Neuron (in vitro differentiated cells): Measurements from ENCODE around the gene COL5A3.
A peak's percentile ranks its signal among the peaks of the same experiment; 100 is the strongest.
"Not testable (repeated sequence)": the region's sequence is repeated elsewhere in the genome, so short reads cannot be mapped to it uniquely, and the experiment has no call there.

ENCODE experiments used
- H2AFZ ChIP-seq: one replicate; pipeline ENCODE4 v1.6.1; 2013; ENCODE audit warnings: low read depth, mild to moderate bottlenecking, inconsistent platforms, low read length, moderate library complexity
- H3K27me3 ChIP-seq: one replicate; pipeline ENCODE4 v1.6.1; 2013; ENCODE audit warnings: low read length; ENCODE audit not compliant: insufficient read depth
- H3K36me3 ChIP-seq: one replicate; pipeline ENCODE4 v1.6.1; 2013; ENCODE audit warnings: low read length; ENCODE audit not compliant: insufficient read depth
- H3K4me1 ChIP-seq: one replicate; pipeline ENCODE4 v1.6.1; 2013; ENCODE audit warnings: low read length; ENCODE audit not compliant: insufficient read depth
- H3K4me3 ChIP-seq: 2 replicates; pipeline ENCODE4 v1.5.1; 2013; ENCODE audit warnings: mild to moderate bottlenecking, low read length, moderate library complexity
- H3K9me3 ChIP-seq: one replicate; pipeline ENCODE4 v1.6.1; 2013; ENCODE audit warnings: low read length

The COL5A3 gene

GRCh38 chr19:9956956-9957355 is 53.3 kb downstream of the COL5A3 start:
- no peaks in the 10 kb centered on the region for H3K36me3 ChIP-seq
- no peak overlapping the region for H3K4me3 ChIP-seq
- no peaks in the 10 kb centered on the region for H3K9me3 ChIP-seq
- H2AFZ ChIP-seq, result no peak overlapping the region
- H3K27me3 ChIP-seq, result peaks cover 2% of the 10 kb centered on the region
- H3K4me1 ChIP-seq, result no peaks in the 10 kb centered on the region

DNA sequence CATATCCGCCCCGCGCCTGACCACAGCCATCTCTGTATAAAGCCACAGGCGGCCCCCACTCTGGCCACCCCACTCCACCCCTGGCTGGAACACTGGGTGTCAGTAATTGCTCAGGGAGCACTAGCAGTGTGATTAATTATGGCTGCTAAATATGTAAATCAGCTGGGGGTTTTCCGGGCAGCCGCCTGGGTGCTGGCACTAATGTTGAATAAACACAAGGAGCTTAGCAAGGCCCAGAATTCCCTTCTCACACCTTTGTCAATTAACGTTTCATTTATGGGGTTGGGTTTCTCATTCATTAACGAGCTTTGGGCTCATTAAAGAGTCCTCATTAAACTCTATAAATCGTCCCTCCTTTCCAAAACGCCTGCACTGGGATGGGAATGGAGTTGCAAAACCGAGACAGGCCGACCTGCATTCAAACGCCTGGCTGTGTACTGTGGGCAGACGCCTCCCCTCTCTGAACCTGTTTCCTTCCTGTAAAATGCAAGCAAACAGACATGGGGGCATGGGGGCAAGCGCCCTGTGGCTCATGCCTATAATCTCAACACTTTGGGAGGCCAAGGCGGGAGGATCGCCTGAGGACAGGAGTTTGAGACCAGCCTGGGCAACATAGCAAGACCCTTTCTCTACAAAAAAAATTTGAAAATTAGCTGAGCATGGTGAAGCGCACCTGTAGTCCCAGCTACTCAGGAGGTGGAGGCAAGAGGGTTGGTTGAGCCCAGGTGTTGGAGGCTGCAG is 56.3 kb downstream of the COL5A3 start:
- Histone ChIP-seq H3K9me3 (no peaks in the 10 kb centered on the region), H3K4me1 (no peaks in the 10 kb centered on the region), H3K4me3 (no peak overlapping the region), H3K36me3 (no peaks in the 10 kb centered on the region), H3K27me3 (peaks cover 2% of the 10 kb centered on the region), H2AFZ (no peak overlapping the region)

DNA sequence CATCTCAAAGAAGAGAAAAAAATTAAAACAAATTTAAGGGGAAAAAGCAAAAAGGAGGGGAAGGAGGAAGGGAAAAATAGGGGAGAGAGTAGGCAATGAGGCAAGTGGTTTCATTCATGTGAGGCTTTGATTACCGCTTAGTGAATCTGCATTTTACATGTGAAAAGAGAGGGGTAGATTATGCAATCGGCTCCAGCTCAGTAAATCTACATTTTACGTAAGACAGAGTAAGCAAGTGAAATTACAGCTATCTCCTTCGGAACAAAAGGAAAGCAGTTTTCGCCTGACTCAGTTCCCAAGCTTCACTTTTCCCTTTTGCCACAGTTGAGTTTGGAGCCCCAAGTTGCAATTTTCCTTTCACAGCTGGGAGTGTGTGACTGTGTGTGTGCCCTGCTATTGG is 58.0 kb downstream of the COL5A3 start:
- H3K9me3 ChIP-seq, result no peaks in the 10 kb centered on the region
- no peaks in the 10 kb centered on the region for H3K4me1 ChIP-seq
- H3K27me3 ChIP-seq, result peaks cover 2% of the 10 kb centered on the region
- no peak overlapping the region for H2AFZ ChIP-seq
- no peaks in the 10 kb centered on the region for H3K36me3 ChIP-seq
- H3K4me3 ChIP-seq, result no peak overlapping the region

DNA sequence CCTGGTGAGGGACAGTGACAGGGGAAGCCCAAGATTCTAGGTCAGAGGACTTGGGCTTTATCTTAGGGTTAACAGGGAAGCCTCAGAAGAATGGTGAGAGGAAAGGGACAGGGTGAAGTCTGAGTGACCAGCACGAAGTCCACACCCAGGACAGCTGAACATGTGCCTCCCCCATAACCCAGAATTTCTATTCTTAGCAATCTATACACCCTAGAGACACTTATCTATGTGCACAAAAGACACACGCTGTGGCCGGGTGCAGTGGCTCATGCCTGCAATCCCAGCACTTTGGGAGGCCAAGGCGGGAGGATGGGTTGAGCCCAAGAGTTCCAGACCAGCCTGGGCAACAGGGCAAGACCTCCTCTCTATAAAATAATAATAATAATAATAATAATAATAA is 62.9 kb downstream of the COL5A3 start:
- H3K27me3 ChIP-seq, result peaks cover 1% of the 10 kb centered on the region
- H3K4me1 ChIP-seq, result peaks cover 5% of the 10 kb centered on the region
- no peaks in the 10 kb centered on the region for H3K36me3 ChIP-seq
- no peaks in the 10 kb centered on the region for H3K9me3 ChIP-seq
- H3K4me3 ChIP-seq, result no peak overlapping the region
- no peak overlapping the region for H2AFZ ChIP-seq

DNA sequence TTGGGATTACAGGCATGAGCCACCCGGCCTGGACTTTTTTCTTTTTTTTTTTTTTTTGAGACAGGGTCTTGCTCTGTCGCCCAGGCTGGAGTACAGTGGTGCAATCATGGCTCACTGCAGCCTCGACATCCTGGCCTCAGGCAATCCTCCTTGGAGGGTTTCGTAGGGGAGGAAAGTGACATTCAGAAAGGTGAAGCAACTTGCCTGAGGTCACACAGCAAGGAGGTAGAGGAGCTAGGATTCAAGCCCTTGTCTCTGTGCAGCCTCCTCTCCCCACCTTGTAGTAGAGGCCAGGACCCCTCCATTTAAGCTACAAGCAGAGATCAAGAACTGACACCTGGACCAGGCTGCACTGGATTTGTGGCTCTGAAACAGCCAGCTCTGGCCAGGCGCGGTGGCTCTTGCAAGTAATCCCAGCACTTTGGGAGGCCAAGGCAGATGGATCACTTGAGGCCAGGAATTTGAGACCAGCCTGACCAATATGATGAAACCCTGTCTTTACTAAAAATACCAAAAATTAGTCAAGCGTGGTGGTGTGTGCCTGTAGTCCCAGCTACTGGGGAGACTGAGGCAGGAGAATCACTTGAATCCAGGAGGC is 63.7 kb downstream of the COL5A3 start:
- H3K36me3 ChIP-seq, H3K4me3 ChIP-seq, H2AFZ ChIP-seq, H3K27me3 ChIP-seq, H3K4me1 ChIP-seq, H3K9me3 ChIP-seq: not testable (repeated sequence)

DNA sequence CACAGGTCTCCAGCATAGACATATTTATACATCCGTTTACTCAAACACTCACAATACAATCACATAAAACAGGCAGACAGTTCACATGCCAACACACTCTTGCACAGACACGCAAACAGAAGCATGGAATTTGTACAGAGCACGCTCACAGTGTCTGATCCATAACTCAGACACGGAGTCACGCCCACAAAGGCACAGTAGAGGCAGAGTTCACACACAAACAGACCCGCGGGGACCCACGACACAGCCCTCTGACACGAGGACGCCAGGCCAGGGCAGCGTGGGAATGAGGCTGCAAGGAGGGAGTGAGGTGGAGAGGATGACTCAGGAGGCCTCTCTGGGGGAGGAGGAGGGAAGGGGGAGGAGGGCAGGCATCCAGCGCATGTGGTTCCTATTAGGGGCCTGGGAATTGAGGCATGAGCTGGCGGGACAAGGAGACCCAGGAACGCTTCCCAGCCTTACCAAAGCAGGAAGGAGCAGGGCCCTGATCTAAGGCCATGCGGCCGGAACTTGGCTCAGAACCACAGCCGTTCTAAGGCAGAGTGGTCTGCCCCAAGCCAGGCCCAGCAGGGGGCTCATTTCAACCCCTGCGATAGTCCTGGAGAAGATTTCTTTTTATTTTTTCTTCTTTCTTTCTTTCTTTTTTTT is 64.9 kb downstream of the COL5A3 start:
- Histone ChIP-seq H3K36me3 (no peaks in the 10 kb centered on the region), H3K27me3 (no peaks in the 10 kb centered on the region), H3K9me3 (peaks cover 2% of the 10 kb centered on the region), H2AFZ (no peak overlapping the region), H3K4me3 (no peak overlapping the region), H3K4me1 (peaks cover 5% of the 10 kb centered on the region)

- Histone ChIP-seq H3K9me3 (peaks cover 2% of the 10 kb centered on the region), H3K4me3 (no peak overlapping the region), H3K4me1 (peaks cover 5% of the 10 kb centered on the region)
Observed at GRCh38 chr19:9943744-9944143, 66.6 kb downstream of the COL5A3 start.

DNA sequence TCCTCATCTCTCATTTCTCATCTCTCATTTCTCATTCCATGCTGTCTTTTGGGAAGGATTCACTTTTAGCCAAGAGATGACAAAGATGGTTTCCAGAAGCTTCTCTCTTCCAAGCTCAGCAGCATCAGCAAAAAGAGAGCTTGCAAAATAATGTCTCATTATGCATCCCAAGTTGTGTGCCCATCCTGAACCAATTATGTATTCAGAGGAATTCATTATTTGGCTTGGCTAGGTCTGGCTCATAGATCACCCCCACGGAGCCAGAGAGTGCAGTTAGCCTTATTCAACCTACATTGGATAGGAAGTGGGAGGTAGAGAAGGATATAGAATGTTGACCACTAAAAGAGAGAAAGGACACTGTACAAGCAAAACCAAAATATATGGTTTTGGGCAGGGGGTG is 68.6 kb downstream of the COL5A3 start:
- Histone ChIP-seq H3K4me1 (peaks cover 7% of the 10 kb centered on the region), H3K9me3 (peaks cover 2% of the 10 kb centered on the region), H3K4me3 (no peak overlapping the region), H2AFZ (no peak overlapping the region), H3K36me3 (no peaks in the 10 kb centered on the region), H3K27me3 (no peaks in the 10 kb centered on the region)

More at GRCh38 chr19:9943744-9944143, 66.6 kb downstream of the COL5A3 start:
- no peaks in the 10 kb centered on the region for H3K36me3 ChIP-seq
- no peaks in the 10 kb centered on the region for H3K27me3 ChIP-seq
- H2AFZ ChIP-seq, result no peak overlapping the region

GRCh38 chr19:9941231-9941630 is 69.1 kb downstream of the COL5A3 start:
- no peak overlapping the region for H2AFZ ChIP-seq
- no peaks in the 10 kb centered on the region for H3K36me3 ChIP-seq
- no peak overlapping the region for H3K4me3 ChIP-seq
- peaks cover 2% of the 10 kb centered on the region for H3K9me3 ChIP-seq
- peaks cover 9% of the 10 kb centered on the region for H3K4me1 ChIP-seq
- no peaks in the 10 kb centered on the region for H3K27me3 ChIP-seq

DNA sequence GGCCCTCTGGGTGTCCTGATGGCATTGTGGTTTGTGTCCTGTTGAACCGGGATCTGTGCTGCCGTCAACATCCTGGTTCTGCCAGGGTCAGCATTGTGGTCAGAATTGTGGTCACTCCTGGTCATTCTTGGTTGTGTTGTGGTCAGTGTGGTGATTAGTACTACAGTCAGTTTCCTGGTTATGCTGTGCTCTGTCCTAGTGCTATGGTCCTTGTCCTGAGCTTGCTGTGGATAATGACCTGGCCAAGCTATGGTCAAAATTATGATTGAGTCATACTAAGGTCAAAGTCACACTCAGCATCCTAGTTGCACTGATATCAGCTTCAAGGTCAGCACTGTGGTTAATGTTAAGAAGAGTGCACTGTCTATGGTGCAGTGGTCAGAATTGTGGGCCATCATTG is 69.5 kb downstream of the COL5A3 start:
- no peaks in the 10 kb centered on the region for H3K27me3 ChIP-seq
- H2AFZ ChIP-seq, result no peak overlapping the region
- peaks cover 2% of the 10 kb centered on the region for H3K9me3 ChIP-seq
- no peaks in the 10 kb centered on the region for H3K36me3 ChIP-seq
- H3K4me1 ChIP-seq, result peaks cover 10% of the 10 kb centered on the region
- no peak overlapping the region for H3K4me3 ChIP-seq

DNA sequence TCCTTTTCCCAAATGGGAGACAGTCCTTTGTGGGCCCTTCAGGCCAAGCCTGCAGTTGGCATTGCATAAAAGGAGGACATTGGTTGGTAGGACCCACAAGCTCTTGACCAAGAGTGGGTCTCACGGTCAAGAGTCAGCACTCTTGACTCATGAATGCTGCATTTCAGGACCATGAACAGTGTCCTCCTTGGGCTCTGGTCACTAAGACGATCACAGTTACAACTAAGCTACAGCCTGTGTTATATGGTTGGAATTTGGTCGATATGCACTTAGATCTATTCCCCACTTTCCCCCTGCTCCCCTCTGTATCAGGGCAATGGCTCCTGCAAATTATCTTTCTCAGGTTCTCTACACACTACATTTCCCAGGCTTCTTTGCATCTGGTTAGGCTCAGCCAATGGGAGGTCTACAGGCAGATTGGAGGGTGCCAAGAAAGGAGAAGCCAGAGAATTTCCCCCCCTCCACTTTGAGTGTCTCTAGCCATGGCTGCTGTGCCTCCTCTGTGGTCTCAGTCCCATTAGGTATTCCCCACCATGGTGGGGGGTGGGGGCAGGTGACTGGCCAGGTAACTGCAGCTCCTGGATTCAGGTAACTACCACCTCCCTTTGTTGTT is 70.9 kb downstream of the COL5A3 start:
- H3K36me3 ChIP-seq, result no peaks in the 10 kb centered on the region
- peaks cover 2% of the 10 kb centered on the region for H3K9me3 ChIP-seq
- H3K27me3 ChIP-seq, result no peaks in the 10 kb centered on the region
- H2AFZ ChIP-seq, result no peak overlapping the region
- no peak overlapping the region for H3K4me3 ChIP-seq
- H3K4me1 ChIP-seq, result peaks cover 13% of the 10 kb centered on the region

- Histone ChIP-seq H3K4me1 (peaks cover 13% of the 10 kb centered on the region), H3K36me3 (no peaks in the 10 kb centered on the region), H2AFZ (no peak overlapping the region), H3K9me3 (no peaks in the 10 kb centered on the region), H3K27me3 (no peaks in the 10 kb centered on the region), H3K4me3 (peak overlapping the region; percentile 34)
Observed at GRCh38 chr19:9937001-9937411, 73.3 kb downstream of the COL5A3 start.

GRCh38 chr19:9936326-9937000 is 73.8 kb downstream of the COL5A3 start, which contains the start of gene OLFM2:
OLFM2 (minus strand) TSS chr19:9936515; CDS start chr19:9936366, 149 bp downstream.
- H3K36me3 ChIP-seq, result no peaks in the 10 kb centered on the region
- H3K9me3 ChIP-seq, result no peaks in the 10 kb centered on the region
- H3K4me1 ChIP-seq, result peaks cover 13% of the 10 kb centered on the region
- no peaks in the 10 kb centered on the region for H3K27me3 ChIP-seq
- peak within 1 kb of the TSS; percentile 49 for H3K4me3 ChIP-seq
- H2AFZ ChIP-seq, result peak within 1 kb of the TSS; percentile 27
